Left lung (tissue), 10 donors: ENCODE data around the gene SLC35F3. TPM values are rescaled to one million over a fixed set of nuclear protein-coding genes. Genes with fewer than 3 reads are reported as not detected.

Experiments used
- ATAC-seq: fragments of 200-7000 bp; cut with Tn5 transposase; one replicate; pipeline ENCODE4 v1.9.1; 2020; ENCODE audit warnings: moderate library complexity
- DNase-seq, 4 donors: peaks; one replicate each; pipeline ENCODE4 v3.0.0-alpha.2; 2013 to 2020
- H3K27ac ChIP-seq, 2 donors: fragments of 200-600 bp; sonication (generic) in 1 of 2; one replicate each; pipeline versions ENCODE4 v1.5.0 to v1.8.0; 2020 to 2021
- H3K27me3 ChIP-seq, 2 donors: fragments of 200-600 bp; sonication (generic) in 1 of 2; one replicate each; pipeline versions ENCODE4 v1.5.0 to v1.8.0; 2020 to 2021
- H3K36me3 ChIP-seq, 2 donors: fragments of 200-600 bp; sonication (generic) in 1 of 2; one replicate each; pipeline versions ENCODE4 v1.5.0 to v1.8.0; 2020 to 2021
- H3K4me1 ChIP-seq, 2 donors: fragments of 200-600 bp; one replicate each; pipeline ENCODE4 v1.8.0; 2021
- H3K4me3 ChIP-seq, 2 donors: fragments of 200-600 bp; sonication (generic) in 1 of 2; one replicate each; pipeline versions ENCODE4 v1.5.0 to v1.8.0; 2020 to 2021; ENCODE audit warnings: mild to moderate bottlenecking in 1 of 2
- H3K9me3 ChIP-seq, 2 donors: fragments of 200-600 bp; sonication (generic) in 1 of 2; one replicate each; pipeline versions ENCODE4 v1.5.0 to v1.8.0; 2020 to 2021
- intact Hi-C, 2 donors: fragments of 100-400 bp; cut with DNase I; formaldehyde crosslinking; loops; one replicate each; pipeline versions ENCODE4 v1.11.2 to v1.14.2; 2022
- polyA plus RNA-seq, 6 donors: library from polyadenylated mRNA; unstranded; fragments of 120-200 nt; gene quantifications; one replicate each; pipeline ENCODE4 v1.2.1, GENCODE V29; 2013; ENCODE audit not compliant: insufficient read length in 6 of 6
- total RNA-seq, 2 donors: library from RNA; stranded (reverse); fragmentation: NEBNext Ultra II Directional; extraction: Animal tissue kit (Norgen Biotek cat#: 25700); gene quantifications; one replicate each; pipeline ENCODE4 v1.2.1, GENCODE V29; 2021
- TF ChIP-seq, protein P1 (sequence below), 2 donors: fragments of 200-600 bp; sonication (generic) in 1 of 2; IDR thresholded peaks; one replicate each; pipeline versions ENCODE4 v1.5.0 to v1.8.0; 2021; ENCODE audit warnings: antibody characterized with exemption in 2 of 2
- donor health status: DM: no; HTN: yes; CAD: no.
- donor health status: DM: no; HTN: no; CAD: no.

Gene SLC35F3
- total and polyA plus RNA-seq, 8 donors, result 0.58 to 1.9 (median 1.5) TPM

GRCh38 chr1:233983811-233984210 is 79.3 kb downstream of the SLC35F3 start:
- ATAC-seq (no peak), DNase-seq (no peak)
- Histone ChIP-seq H3K9me3 (no peaks in the 10 kb centered on the region), H3K27ac (no peak overlapping the region), H3K4me3 (no peak overlapping the region), H3K4me1 (no peaks in the 10 kb centered on the region), H3K36me3 (no peaks in the 10 kb centered on the region), H3K27me3 (peaks cover 0 to 9% of the 10 kb centered on the region in 2 donors)
- TF ChIP-seq, protein P1, sequence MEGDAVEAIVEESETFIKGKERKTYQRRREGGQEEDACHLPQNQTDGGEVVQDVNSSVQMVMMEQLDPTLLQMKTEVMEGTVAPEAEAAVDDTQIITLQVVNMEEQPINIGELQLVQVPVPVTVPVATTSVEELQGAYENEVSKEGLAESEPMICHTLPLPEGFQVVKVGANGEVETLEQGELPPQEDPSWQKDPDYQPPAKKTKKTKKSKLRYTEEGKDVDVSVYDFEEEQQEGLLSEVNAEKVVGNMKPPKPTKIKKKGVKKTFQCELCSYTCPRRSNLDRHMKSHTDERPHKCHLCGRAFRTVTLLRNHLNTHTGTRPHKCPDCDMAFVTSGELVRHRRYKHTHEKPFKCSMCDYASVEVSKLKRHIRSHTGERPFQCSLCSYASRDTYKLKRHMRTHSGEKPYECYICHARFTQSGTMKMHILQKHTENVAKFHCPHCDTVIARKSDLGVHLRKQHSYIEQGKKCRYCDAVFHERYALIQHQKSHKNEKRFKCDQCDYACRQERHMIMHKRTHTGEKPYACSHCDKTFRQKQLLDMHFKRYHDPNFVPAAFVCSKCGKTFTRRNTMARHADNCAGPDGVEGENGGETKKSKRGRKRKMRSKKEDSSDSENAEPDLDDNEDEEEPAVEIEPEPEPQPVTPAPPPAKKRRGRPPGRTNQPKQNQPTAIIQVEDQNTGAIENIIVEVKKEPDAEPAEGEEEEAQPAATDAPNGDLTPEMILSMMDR (IDR thresholded peaks at IDR 0.05), result no peak
- intact Hi-C loops, result no loop called here

GRCh38 chr1:233988963-233989696 is 84.7 kb downstream of the SLC35F3 start:
- no peaks in the 10 kb centered on the region for H3K27me3 ChIP-seq
- intact Hi-C loops, result no loop called here
- TF ChIP-seq, protein P1 (IDR thresholded peaks at IDR 0.05), result no peak
- DNase-seq, result no peak
- no peak overlapping the region for H3K4me3 ChIP-seq
- no peaks in the 10 kb centered on the region for H3K36me3 ChIP-seq
- ATAC-seq, result no peak
- no peaks in the 10 kb centered on the region for H3K9me3 ChIP-seq
- H3K27ac ChIP-seq, result no peak overlapping the region
- H3K4me1 ChIP-seq, result no peaks in the 10 kb centered on the region

DNA sequence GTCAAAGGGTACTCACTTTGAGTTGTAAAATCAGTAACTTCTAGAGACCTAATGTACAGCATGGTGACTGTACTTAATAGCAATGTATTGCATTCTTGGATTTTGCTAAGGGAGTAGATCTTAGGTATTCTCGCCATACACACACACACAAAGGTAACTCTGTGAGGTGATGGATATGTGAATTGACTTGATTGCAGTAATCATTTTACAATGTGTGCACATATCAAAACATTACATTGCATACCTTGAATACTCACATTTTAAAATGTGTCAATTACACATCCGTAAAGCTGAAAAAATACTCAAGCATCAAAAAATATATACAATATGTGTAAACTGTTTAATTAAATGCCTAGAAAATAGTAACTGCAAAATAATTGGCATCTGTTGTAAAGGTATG is 86.0 kb downstream of the SLC35F3 start:
- H3K27me3 ChIP-seq, result no peaks in the 10 kb centered on the region
- DNase-seq (no peak), ATAC-seq (no peak)
- H3K4me3 ChIP-seq, result no peak overlapping the region
- H3K4me1 ChIP-seq, result no peaks in the 10 kb centered on the region
- TF ChIP-seq, protein P1 (IDR thresholded peaks at IDR 0.05), result no peak
- H3K27ac ChIP-seq, result no peak overlapping the region
- intact Hi-C loops, result no loop called here
- no peaks in the 10 kb centered on the region for H3K9me3 ChIP-seq
- H3K36me3 ChIP-seq, result no peaks in the 10 kb centered on the region

DNA sequence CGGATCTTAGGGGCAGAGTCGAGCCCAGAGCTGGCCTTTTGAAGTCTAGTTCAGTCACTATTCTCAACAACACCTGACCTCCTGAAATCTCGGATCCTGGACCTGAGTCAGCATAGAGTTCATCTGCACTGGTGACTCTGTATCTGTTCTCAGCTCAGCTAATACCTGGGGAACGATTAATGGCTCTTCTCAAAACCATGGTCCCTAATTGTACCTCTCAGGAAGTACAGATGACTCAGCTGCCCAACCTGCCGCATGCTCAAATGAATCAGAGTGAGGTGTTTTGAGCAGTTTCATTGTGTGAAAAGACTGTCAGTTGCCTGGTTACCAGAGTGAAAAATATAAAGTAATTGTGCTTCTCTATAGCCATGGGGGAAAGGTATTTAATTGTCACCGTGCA is 89.2 kb downstream of the SLC35F3 start:
- Histone ChIP-seq H3K4me1 (no peaks in the 10 kb centered on the region), H3K27ac (no peak overlapping the region), H3K27me3 (no peaks in the 10 kb centered on the region), H3K36me3 (no peaks in the 10 kb centered on the region), H3K9me3 (no peaks in the 10 kb centered on the region), H3K4me3 (no peak overlapping the region)
- TF ChIP-seq, protein P1 (IDR thresholded peaks at IDR 0.05), result no peak
- ATAC-seq (no peak), DNase-seq (no peak)
- intact Hi-C loops, result no loop called here

GRCh38 chr1:233994112-233994511 is 89.6 kb downstream of the SLC35F3 start:
- no peaks in the 10 kb centered on the region for H3K9me3 ChIP-seq
- no peaks in the 10 kb centered on the region for H3K4me1 ChIP-seq
- H3K27ac ChIP-seq, result no peak overlapping the region
- H3K27me3 ChIP-seq, result no peaks in the 10 kb centered on the region
- TF ChIP-seq, protein P1 (IDR thresholded peaks at IDR 0.05), result no peak
- intact Hi-C loops, result no loop called here
- DNase-seq (no peak), ATAC-seq (no peak)
- no peak overlapping the region for H3K4me3 ChIP-seq
- no peaks in the 10 kb centered on the region for H3K36me3 ChIP-seq
